Astrocyte (in vitro differentiated cells and primary cell): ENCODE results near the gene PYROXD2. TPM values are rescaled to one million over a fixed set of nuclear protein-coding genes. Genes with fewer than 3 reads are reported as not detected.

Source experiments
- DNase-seq: peaks from one replicate; pipeline ENCODE4 v3.0.0-alpha.2; 2010; ENCODE audit warnings: low read depth
- FAIRE-seq: peaks from 2 replicates; lab custom pipeline; 2011; peaks lifted over from hg19 to GRCh38; lab: Jason Lieb, UNC
- H2AFZ ChIP-seq: 2 replicates; pipeline ENCODE4 v1.6.0; 2012; ENCODE audit warnings: low read depth, low read length, inconsistent platforms
- H3K27ac ChIP-seq: 2 replicates; pipeline ENCODE4 v1.5.1; 2011; ENCODE audit warnings: low read depth, low read length, inconsistent platforms
- H3K27me3 ChIP-seq: 2 replicates; pipeline ENCODE4 v1.6.0; 2011; ENCODE audit warnings: low read length, inconsistent platforms; ENCODE audit not compliant: insufficient read depth
- H3K36me3 ChIP-seq: 2 replicates; pipeline ENCODE4 v1.5.1; 2011; ENCODE audit warnings: low read length, inconsistent platforms; ENCODE audit not compliant: insufficient read depth
- H3K4me1 ChIP-seq: 2 replicates; pipeline ENCODE4 v1.5.1; 2011; ENCODE audit warnings: low read length, inconsistent platforms; ENCODE audit not compliant: insufficient read depth
- H3K4me2 ChIP-seq: 2 replicates; pipeline ENCODE4 v1.6.0; 2012; ENCODE audit warnings: low read length, inconsistent platforms
- H3K4me3 ChIP-seq: 2 replicates; pipeline ENCODE4 v1.5.1; 2011; ENCODE audit warnings: low read depth, mild to moderate bottlenecking, low read length, inconsistent platforms; ENCODE audit not compliant: insufficient read depth
- H3K79me2 ChIP-seq: 2 replicates; pipeline ENCODE4 v1.6.0; 2012; ENCODE audit warnings: mild to moderate bottlenecking, low read length, inconsistent platforms; ENCODE audit not compliant: insufficient read depth
- H3K9ac ChIP-seq: 2 replicates; pipeline ENCODE4 v1.6.0; 2012; ENCODE audit warnings: mild to moderate bottlenecking, low read length, inconsistent platforms
- H3K9me3 ChIP-seq: 2 replicates; pipeline ENCODE4 v1.5.1; 2012; ENCODE audit warnings: low read depth, mild to moderate bottlenecking, low read length, inconsistent platforms; ENCODE audit not compliant: insufficient read depth
- H4K20me1 ChIP-seq: 2 replicates; pipeline ENCODE4 v1.6.0; 2012; ENCODE audit warnings: low read length, inconsistent platforms; ENCODE audit not compliant: insufficient read depth
- H3K27ac Mint-ChIP-seq: one replicate; pipeline ENCODE4 v1.8.0; 2021; ENCODE audit warnings: mild to moderate bottlenecking, mixed read lengths; ENCODE audit not compliant: unreplicated experiment
- H3K27me3 Mint-ChIP-seq: one replicate; pipeline ENCODE4 v1.8.0; 2021; ENCODE audit warnings: low read depth, mixed read lengths; ENCODE audit not compliant: unreplicated experiment
- H3K36me3 Mint-ChIP-seq: one replicate; pipeline ENCODE4 v1.8.0; 2021; ENCODE audit warnings: low read depth, mixed read lengths; ENCODE audit not compliant: unreplicated experiment
- H3K4me1 Mint-ChIP-seq: one replicate; pipeline ENCODE4 v1.8.0; 2021; ENCODE audit warnings: low read depth, mixed read lengths; ENCODE audit not compliant: unreplicated experiment
- H3K4me3 Mint-ChIP-seq: one replicate; pipeline ENCODE4 v1.8.0; 2021; ENCODE audit warnings: mild to moderate bottlenecking, moderate library complexity, mixed read lengths; ENCODE audit not compliant: unreplicated experiment
- H3K9me3 Mint-ChIP-seq: one replicate; pipeline ENCODE4 v1.8.0; 2021; ENCODE audit warnings: mild to moderate bottlenecking, mixed read lengths; ENCODE audit not compliant: unreplicated experiment
- EZH2 ChIP-seq: IDR thresholded peaks from 2 replicates; pipeline ENCODE4 v1.6.1; 2012; ENCODE audit warnings: mild to moderate bottlenecking, low read length, inconsistent platforms; ENCODE audit not compliant: insufficient read depth
- total RNA-seq: library from RNA; stranded (reverse); gene quantifications from 2 replicates; pipeline ENCODE4 v1.2.1, GENCODE V29; 2021
- TF ChIP-seq, protein P1 (sequence below): IDR thresholded peaks from 2 replicates; pipeline ENCODE4 v1.5.1; 2011; ENCODE audit warnings: low read depth, mild to moderate bottlenecking, inconsistent platforms, low read length, moderate library complexity; ENCODE audit not compliant: insufficient read depth

The PYROXD2 gene
- total RNA-seq, 1 donor from 2014 or later: 4.5 TPM

DNA sequence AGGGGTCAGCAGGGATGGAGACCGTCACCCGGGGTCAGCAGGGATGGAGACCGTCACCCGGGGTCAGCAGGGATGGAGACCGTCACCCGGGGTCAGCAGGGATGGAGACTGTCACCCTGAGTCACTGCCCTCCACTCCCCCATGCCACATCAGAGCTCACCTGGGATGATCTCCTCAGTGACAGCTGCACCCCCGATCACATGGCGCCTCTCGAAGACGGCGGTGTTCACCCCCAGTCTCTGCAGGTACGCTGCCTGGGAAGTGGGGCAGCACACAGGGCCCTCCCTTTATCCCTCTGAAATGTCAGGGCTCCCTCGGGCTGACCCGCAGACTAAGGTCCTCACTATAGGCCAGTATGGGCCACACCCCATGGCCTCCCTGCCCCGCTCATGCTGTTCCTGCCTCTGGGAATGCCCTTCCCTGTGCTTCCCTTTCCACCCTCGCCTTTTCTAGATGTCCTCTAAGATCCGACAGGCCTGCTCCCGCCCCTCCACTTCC lies 7.2 kb downstream of the PYROXD2 start:
- H3K4me3 ChIP-seq: no peak overlapping the region
- TF ChIP-seq EZH2: no peak
- TF ChIP-seq, protein P1, sequence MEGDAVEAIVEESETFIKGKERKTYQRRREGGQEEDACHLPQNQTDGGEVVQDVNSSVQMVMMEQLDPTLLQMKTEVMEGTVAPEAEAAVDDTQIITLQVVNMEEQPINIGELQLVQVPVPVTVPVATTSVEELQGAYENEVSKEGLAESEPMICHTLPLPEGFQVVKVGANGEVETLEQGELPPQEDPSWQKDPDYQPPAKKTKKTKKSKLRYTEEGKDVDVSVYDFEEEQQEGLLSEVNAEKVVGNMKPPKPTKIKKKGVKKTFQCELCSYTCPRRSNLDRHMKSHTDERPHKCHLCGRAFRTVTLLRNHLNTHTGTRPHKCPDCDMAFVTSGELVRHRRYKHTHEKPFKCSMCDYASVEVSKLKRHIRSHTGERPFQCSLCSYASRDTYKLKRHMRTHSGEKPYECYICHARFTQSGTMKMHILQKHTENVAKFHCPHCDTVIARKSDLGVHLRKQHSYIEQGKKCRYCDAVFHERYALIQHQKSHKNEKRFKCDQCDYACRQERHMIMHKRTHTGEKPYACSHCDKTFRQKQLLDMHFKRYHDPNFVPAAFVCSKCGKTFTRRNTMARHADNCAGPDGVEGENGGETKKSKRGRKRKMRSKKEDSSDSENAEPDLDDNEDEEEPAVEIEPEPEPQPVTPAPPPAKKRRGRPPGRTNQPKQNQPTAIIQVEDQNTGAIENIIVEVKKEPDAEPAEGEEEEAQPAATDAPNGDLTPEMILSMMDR: no peak
- Mint-ChIP-seq H3K9me3 (peaks cover 2% of the 10 kb centered on the region), H3K27ac (no peak overlapping the region), H3K4me3 (no peak overlapping the region), H3K4me1 (peaks cover 20% of the 10 kb centered on the region), H3K36me3 (peaks cover 2% of the 10 kb centered on the region), H3K27me3 (peaks cover 11% of the 10 kb centered on the region)
- no peaks in the 10 kb centered on the region for H3K27me3 ChIP-seq
- FAIRE-seq (no peak), DNase-seq (no peak)
- H3K9ac ChIP-seq: no peak overlapping the region
- no peak overlapping the region for H3K4me2 ChIP-seq
- H2AFZ ChIP-seq: no peak overlapping the region
- no peaks in the 10 kb centered on the region for H3K36me3 ChIP-seq
- H4K20me1 ChIP-seq: no peaks in the 10 kb centered on the region
- H3K27ac ChIP-seq: no peak overlapping the region
- peaks cover 9% of the 10 kb centered on the region for H3K4me1 ChIP-seq
- no peaks in the 10 kb centered on the region for H3K9me3 ChIP-seq
- no peaks in the 10 kb centered on the region for H3K79me2 ChIP-seq

DNA sequence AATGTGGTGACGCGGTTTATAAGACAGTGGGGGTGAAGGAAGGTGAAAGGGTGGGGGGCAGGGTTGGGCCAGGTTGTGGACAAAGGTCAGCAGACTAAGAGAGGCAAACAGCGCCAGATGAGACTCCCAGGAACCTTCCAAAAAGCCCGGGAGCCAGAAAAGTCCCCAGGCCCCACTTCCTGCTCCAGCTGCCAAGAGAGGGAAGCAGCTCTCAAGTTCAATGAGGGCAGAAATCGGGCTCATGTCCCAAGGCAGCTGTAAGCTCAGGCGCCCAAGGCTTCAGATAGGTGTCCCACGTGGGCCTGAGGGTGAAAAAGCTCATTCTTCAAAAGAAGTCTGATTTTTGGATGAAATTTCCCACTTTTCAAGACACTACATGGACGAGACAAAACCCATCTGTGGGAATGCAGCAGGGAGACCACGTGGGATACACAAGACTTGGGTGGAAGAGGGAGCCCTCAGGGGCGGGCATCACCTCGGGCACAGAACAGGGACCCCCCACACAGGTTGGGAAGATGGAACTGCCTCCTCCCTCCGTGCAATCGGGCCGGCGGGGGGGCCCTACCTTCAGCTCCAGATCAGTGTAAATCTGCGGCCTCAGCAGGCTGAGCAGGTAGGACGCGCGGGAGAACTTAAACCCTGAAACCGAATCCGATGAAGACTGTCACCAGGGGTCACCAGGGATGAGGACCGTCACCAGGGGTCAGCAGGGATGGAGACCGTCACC lies 7.8 kb downstream of the PYROXD2 start:
- Histone ChIP-seq H2AFZ (no peak overlapping the region), H3K4me3 (no peak overlapping the region), H3K9ac (no peak overlapping the region), H3K27me3 (no peaks in the 10 kb centered on the region), H3K4me2 (no peak overlapping the region), H3K79me2 (no peaks in the 10 kb centered on the region), H3K36me3 (no peaks in the 10 kb centered on the region), H3K27ac (no peak overlapping the region), H3K4me1 (peaks cover 9% of the 10 kb centered on the region), H4K20me1 (no peaks in the 10 kb centered on the region), H3K9me3 (no peaks in the 10 kb centered on the region)
- DNase-seq: no peak
- H3K36me3 Mint-ChIP-seq: peaks cover 2% of the 10 kb centered on the region
- no peak overlapping the region for H3K27ac Mint-ChIP-seq
- H3K27me3 Mint-ChIP-seq: peaks cover 11% of the 10 kb centered on the region
- H3K9me3 Mint-ChIP-seq: peaks cover 2% of the 10 kb centered on the region
- TF ChIP-seq, protein P1: no peak
- TF ChIP-seq EZH2: no peak
- no peak for FAIRE-seq
- H3K4me3 Mint-ChIP-seq: no peak overlapping the region
- peaks cover 25% of the 10 kb centered on the region for H3K4me1 Mint-ChIP-seq

DNA sequence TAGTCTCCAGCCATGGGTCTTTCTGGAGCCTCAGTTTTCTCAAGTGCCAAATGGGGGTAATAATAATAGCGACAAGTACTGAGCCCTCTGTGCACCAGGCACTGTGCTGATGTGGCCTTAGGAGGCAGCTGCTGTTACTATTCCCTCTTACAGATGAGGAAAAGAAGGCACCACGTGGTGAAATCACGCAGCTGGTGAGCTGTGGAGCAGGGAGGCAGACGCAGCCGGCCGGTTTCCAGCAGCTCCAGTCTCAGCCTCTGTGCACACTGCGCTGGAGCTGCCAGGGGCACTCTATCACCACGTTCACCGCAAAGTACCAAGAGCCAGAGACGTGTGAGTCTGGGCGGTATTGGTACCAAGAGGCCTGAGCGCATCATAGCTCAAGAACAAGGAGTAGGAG lies 9.6 kb downstream of the PYROXD2 start:
- no peak overlapping the region for H3K4me3 Mint-ChIP-seq
- TF ChIP-seq, protein P1: no peak
- TF ChIP-seq EZH2: no peak
- no peaks in the 10 kb centered on the region for H3K79me2 ChIP-seq
- no peaks in the 10 kb centered on the region for H3K27me3 ChIP-seq
- no peak overlapping the region for H3K9ac ChIP-seq
- H3K27ac ChIP-seq: no peak overlapping the region
- no peak for FAIRE-seq
- H3K36me3 Mint-ChIP-seq: peaks cover 2% of the 10 kb centered on the region
- no peak for DNase-seq
- no peaks in the 10 kb centered on the region for H3K9me3 ChIP-seq
- peaks cover 21% of the 10 kb centered on the region for H3K4me1 Mint-ChIP-seq
- H3K27ac Mint-ChIP-seq: no peak overlapping the region
- H2AFZ ChIP-seq: no peak overlapping the region
- H4K20me1 ChIP-seq: no peaks in the 10 kb centered on the region
- H3K27me3 Mint-ChIP-seq: peaks cover 11% of the 10 kb centered on the region
- H3K4me2 ChIP-seq: no peak overlapping the region
- no peaks in the 10 kb centered on the region for H3K36me3 ChIP-seq
- peaks cover 2% of the 10 kb centered on the region for H3K9me3 Mint-ChIP-seq
- H3K4me1 ChIP-seq: peaks cover 9% of the 10 kb centered on the region
- H3K4me3 ChIP-seq: no peak overlapping the region
